GM12801 (cell line): ENCODE measurements around the gene AIFM3.

Source experiments
- TF ChIP-seq, protein P1 (sequence below): IDR thresholded peaks from one replicate; pipeline ENCODE4 v1.5.1; 2011; ENCODE audit warnings: control low read depth; ENCODE audit not compliant: insufficient read length; ENCODE audit errors: extremely low read depth

The AIFM3 gene

DNA sequence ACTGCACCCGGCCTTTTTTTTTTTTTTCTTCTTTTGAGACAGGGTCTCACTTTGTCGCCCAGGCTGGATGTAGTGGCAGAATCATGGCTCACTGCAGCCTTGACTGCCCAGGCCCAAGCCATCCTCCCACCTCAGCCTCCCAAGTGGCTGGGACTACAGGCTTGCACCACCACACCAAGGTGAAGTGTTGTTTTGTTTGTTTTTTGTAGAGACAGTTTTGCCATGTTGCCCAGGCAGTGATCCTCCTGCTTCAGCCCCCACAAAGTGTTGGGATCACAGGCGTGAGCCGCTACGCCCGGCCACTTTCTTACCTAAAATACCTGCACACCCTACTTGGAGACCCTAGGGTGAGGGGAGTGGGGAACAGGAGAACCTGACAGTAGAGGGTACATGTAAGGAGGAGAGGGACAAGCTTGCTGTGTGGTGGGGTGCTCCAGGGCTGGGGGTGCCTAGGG lies 4.5 kb upstream of the AIFM3 start:
- TF ChIP-seq, protein P1, sequence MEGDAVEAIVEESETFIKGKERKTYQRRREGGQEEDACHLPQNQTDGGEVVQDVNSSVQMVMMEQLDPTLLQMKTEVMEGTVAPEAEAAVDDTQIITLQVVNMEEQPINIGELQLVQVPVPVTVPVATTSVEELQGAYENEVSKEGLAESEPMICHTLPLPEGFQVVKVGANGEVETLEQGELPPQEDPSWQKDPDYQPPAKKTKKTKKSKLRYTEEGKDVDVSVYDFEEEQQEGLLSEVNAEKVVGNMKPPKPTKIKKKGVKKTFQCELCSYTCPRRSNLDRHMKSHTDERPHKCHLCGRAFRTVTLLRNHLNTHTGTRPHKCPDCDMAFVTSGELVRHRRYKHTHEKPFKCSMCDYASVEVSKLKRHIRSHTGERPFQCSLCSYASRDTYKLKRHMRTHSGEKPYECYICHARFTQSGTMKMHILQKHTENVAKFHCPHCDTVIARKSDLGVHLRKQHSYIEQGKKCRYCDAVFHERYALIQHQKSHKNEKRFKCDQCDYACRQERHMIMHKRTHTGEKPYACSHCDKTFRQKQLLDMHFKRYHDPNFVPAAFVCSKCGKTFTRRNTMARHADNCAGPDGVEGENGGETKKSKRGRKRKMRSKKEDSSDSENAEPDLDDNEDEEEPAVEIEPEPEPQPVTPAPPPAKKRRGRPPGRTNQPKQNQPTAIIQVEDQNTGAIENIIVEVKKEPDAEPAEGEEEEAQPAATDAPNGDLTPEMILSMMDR: no peak

DNA sequence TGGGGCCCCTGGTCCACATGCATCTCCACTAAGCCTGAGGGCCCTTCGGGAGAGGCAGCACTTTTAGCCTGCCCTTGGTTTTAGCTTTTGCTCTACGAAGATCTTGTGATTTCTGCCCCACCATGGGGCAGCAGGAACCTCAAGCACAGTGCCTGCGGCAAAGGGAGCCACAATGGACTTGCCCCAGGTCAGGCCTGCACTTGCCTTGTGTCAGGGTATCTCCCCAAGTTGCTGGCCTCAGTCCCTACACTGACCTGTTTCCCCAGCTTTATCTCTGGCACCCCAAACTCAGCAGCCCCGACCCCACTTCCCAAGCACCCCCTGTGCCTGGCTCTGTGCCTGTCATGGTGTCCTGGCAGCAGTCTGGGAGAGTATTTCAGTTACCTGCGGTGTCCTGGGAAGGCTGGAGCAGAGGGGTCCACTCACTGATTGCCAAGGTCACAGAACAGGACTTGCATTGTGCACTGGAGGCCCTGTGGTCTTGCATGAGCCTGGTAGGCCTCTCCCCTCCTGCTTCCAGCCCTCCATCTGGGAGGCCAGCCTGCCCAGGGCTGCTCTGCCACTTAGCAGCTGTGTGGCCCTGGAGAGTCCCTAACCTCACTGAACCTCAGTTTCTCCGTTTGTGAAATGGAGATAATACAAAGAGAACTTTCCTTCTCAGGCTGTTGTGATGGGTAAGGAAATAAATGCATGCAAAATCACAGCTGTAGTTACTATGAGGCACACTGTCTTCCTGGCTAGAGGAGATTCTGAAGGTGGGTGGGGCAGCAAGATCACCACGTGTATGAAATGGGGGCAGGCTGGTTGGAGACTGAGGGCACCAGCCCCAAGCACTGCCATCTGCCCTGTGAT lies 3.6 kb upstream of the AIFM3 start:
- TF ChIP-seq, protein P1: no peak

DNA sequence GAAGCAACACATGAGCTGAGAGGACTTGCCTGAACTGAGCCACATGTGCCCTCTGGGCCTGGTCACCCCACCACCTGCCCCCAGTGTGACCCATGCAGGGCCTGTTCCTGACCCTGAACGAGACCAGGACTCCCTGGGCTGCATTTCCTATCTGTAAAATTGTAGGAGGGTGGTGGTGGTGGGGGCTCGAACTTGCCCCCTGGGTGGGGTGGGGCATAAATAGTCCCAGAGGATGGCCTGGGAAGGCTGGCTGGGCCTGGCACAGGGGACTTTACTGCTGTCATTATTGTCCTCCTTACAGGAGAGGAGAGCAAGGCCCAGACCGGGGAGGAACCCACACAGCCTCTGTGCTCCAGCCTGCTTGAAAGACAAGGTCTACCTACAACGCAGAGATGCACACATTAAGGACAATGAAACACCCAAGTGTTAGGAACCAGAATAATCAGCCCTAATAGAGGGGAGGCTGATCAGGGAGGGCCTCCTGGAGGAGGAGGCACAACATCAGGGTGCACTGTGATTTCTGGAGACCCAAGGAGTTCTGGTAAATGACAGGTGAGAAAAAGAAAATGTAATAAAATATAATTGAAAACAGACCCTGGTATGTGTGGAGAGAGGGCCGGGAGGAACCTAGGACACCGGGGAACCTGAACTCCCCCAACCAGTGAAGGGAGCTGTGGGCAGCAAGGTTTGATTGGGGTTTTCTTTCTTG lies 2.8 kb upstream of the AIFM3 start:
- TF ChIP-seq, protein P1: no peak

DNA sequence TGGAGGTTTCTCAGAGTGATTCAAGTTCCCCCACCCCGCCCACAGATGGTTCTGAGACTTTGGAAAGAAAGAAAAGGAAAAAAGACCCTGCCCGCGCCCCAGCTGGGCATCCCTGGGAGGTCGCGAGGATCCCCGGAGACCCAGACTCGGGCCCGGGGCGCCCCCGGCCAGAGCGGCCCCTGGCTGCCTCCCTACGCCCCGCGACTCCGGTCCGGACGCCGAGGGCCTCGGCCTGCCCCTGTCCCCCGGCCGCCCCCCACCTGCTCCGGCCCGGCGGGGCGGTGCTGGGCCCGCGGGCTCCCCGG lies 2.3 kb upstream of the AIFM3 start:
- TF ChIP-seq, protein P1: no peak

DNA sequence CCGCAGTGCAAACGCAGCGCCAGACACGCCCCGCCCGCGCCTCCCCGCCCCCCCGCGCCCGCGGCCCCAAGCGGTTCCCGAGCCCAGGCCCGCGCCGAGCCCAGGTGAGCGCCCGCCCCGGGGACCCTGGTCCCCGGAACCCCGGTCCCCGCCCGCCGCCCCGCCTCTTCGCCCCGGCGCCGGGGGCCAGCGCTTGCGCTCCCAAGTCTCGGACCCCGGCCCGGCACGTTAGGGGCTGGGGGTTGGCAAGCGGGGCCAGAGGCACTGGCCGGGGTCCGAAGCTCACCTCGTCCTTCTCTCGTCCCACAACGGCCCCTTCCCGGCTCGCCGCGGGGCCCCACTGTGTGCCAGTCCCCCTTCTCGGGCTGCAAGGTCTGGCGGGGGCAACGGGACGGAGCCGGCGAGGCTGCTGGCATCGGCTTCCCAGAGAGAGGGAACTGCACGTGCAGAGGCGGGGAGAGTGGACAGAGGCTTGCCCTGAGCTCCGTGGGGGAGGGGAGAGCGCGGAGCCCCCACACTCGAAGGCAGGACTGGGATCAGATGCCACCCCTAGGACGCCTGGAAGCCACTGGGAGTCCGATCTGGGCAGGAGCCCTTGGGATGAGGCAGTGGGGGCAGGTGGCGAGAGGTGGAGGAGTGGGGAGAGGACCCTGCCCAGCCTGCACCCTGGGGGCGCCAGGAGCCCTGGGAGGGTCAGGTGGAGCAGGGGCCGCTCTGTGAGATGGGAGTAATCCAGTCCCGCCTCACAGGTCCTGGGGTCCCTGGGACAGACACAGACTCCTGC lies 1.8 kb upstream of the AIFM3 start:
- TF ChIP-seq, protein P1: no peak

DNA sequence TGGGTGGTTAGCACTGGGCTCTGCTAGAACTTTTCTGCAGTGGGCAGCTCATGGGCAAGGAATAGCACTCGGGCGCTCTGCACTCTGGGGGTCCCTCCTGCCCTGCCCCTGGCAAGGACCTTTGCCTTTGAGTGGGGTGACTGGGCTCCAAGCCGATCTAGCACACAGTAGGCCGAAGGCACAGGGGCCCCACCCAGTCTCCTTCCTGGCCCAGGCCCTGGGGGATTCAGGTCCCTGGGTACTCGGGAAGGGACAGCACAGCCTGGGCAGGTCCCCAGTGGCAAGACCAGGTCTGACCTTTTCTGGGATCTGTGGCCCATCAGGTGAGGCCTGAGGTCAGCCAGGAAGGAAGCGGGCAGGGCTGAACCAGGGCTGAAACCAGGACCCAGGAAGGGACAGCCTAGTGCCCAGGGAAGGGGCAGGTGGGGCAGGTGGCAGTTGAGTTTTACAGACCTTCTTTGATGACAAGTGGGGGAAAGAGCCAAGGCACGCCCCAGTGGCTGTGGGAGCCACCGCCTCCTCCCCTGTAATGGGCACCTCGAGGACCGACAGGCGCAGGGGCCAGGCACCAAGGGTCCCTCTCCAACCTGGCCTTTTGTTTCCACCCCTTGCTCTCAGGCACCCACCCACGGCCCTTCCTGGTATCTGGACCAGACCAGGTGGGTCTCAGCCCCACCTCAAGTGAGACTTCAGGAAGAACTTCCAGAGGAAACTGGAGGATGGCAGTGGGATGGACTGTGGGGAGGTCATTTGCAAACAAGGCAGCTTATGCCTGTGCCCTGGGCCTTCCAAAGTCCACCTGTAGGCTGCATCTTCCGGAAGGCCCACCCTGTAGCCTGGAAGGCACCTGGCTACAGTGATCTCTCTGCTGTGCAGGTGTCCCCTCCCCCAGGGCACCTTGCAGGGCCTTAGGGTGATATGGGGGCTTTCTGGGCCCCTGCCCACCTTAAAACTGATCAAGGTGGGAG lies 883 bp upstream of the AIFM3 start:
- TF ChIP-seq, protein P1: no peak
